ENCODE measurements around the gene AZU1.
"Not testable (repeated sequence)": the region's sequence is repeated elsewhere in the genome, so short reads cannot be mapped to it uniquely, and the experiment has no call there.

AZU1 gene

GRCh38 chr19:872266-872951 is 44.8 kb downstream of the AZU1 start:
- peak; percentile 94 for DNase-seq (ENCODE audit: low read depth, low spot score)

GRCh38 chr19:873084-873483 is 45.4 kb downstream of the AZU1 start:
- no peak for DNase-seq (ENCODE audit: low read depth, low spot score)

GRCh38 chr19:873561-874041 is 46.0 kb downstream of the AZU1 start:
- DNase-seq (ENCODE audit: low read depth, low spot score), result no peak

- DNase-seq (ENCODE audit: low read depth, low spot score), result no peak
Observed at GRCh38 chr19:875265-875879, 47.7 kb downstream of the AZU1 start.

- no peak for DNase-seq (ENCODE audit: low read depth, low spot score)
Observed at GRCh38 chr19:876089-876488, 48.5 kb downstream of the AZU1 start.

- no peak for DNase-seq (ENCODE audit: low read depth, low spot score)
Observed at GRCh38 chr19:876780-877314, 49.2 kb downstream of the AZU1 start.

- DNase-seq (ENCODE audit: low read depth, low spot score), result not testable (repeated sequence)
Observed at GRCh38 chr19:877992-878660, 50.5 kb downstream of the AZU1 start.

GRCh38 chr19:878751-879561 is 51.3 kb downstream of the AZU1 start:
- DNase-seq (ENCODE audit: low read depth, low spot score), result not testable (repeated sequence)

- no peak for DNase-seq (ENCODE audit: low read depth, low spot score)
Observed at GRCh38 chr19:879711-880438, 52.2 kb downstream of the AZU1 start.

Measured in ELF-1 (cell line).